ENCODE results near the gene OR4A15.

OR4A15 gene

GRCh38 chr11:55367674-55368073, at the start of gene OR4A15:
OR4A15 (plus strand) TSS chr11:55367974; CDS start chr11:55367974, 0 bp downstream.
- no peak for DNase-seq

DNA sequence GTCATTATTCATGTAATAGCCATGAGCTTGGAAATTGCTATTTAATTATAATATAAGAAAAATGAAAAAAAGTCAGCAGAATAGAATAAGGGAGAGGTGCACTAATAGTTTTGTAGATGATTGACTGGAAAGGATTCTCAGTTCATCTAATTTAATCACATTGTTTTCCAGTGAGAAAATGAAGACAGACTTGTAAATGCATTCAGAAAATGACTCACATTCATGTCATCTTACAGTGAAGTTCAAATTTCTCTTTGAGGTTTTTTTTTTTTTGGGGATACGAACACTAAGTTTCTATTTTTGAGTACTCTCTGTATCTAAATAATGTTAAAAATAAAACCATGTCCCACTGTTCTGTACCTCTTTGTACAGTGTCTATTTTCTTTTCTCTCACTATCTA, 43.3 kb upstream of the OR4A15 start:
- DNase-seq = no peak

DNA sequence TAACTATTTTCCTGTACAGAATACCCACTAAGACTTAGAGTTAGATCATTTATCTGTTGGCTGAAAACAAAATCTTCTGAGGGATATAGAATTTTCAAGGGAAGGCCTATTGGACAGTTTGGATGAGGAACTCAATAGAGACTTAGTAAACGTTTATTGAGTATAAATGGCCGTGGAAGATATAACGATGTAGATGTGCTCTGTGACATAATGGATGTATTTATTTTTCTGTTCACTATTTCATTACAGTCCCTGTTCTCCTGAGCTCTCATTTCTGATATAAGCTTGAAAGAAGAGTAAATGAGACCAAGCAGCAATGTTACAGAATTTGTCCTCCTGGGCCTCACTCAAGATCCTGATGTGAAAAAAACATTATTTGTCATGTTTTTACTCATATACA, 24.9 kb upstream of the OR4A15 start, which contains the start of gene OR4A16:
TSS of gene OR4A16 (plus strand) at position 301 of the 400 bp plus-strand sequence. CDS start at position 301, 0 bp downstream.
- no peak for DNase-seq

GRCh38 chr11:55345306-55345705, 22.5 kb upstream of the OR4A15 start:
- DNase-seq = no peak

GRCh38 chr11:55349032-55349431, 18.7 kb upstream of the OR4A15 start:
- DNase-seq = no peak

DNA sequence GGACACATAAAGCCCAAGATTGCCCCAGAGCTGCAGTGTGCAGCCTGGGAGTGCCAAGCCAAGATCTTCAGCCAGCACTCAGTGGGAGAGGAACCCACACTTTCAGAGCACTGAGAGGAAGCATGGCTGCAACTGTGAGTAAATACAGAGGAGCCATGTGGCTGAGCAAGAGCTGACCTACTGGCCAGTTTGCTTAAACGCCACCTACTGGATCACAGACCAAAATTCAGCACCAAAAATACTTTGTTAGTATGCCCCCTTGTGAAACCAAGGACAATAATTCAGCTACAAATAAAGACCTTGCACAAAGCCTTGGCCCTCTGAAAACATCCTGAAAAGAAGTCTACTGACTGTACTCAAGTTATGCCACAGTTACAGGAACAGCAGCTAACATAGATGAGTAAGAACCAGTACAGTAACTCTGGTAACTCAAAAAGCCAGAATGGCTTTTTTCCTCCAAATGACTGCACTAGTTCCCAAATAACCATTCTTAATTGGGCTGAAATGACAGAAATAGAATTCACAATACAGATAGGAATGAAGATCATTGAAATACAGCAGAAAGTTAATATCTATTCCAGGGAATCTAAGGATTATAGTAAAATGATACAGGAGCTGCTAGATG, 10.1 kb upstream of the OR4A15 start:
- no peak for DNase-seq

DNA sequence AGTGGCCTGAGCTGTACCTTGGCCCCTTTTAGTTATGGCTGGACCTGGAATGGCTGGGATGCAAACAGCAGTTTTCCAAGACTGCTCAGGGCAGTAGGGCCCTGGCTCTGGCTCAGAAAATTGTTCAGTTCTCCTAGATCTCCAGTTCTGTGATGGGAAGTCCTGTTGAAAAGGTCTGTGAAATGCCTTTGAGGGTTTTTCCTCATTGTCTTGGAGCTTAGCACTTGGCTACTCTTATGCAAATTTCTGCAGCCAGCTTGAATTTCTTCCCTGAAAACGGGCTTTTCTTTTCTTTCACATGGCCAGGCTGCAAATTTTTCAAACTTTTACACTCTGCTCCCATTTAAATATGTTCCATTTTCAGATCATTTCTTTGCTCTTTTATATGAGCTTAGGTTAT, 33.2 kb downstream of the OR4A15 start:
- no peak for DNase-seq

Data from NCI-H146 (cell line).